ENCODE measurements around the gene GMPR2.

DNA sequence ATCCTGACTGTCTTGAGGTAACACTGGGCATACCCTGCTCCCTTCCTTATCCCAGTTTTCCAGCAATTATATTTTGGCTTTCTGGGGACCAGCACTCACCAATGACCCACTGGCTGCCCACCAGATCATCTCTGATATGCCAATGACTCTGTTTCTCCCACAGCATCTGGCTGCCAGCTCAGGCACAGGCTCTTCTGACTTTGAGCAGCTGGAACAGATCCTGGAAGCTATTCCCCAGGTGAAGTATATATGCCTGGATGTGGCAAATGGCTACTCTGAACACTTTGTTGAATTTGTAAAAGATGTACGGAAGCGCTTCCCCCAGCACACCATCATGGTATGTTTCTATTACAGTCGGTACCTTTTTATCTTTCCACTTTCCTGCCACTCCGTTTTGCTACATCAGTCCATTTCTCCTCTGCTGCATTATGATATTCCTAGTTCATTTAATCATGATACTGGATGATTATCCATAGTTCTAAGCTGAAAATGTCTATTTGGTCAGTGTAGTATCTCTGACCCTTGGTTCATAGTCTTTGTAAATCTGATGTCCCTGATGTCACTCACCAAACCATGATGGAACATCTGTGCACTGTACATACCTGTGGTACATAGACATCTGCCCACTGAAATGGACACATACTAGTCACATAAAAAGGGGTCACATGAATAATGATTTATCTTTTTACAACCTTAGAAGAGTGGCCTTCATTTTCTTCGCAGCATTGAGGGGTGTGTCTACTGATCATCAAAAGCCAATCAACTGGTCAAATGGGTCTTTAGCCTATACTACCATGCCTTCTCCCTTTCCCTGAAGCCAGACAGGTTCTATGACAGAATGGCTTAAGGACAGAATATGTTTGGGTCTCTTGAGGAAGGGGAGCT, 3.3 kb downstream of the GMPR2 start:
- TF ChIP-seq, protein P1, sequence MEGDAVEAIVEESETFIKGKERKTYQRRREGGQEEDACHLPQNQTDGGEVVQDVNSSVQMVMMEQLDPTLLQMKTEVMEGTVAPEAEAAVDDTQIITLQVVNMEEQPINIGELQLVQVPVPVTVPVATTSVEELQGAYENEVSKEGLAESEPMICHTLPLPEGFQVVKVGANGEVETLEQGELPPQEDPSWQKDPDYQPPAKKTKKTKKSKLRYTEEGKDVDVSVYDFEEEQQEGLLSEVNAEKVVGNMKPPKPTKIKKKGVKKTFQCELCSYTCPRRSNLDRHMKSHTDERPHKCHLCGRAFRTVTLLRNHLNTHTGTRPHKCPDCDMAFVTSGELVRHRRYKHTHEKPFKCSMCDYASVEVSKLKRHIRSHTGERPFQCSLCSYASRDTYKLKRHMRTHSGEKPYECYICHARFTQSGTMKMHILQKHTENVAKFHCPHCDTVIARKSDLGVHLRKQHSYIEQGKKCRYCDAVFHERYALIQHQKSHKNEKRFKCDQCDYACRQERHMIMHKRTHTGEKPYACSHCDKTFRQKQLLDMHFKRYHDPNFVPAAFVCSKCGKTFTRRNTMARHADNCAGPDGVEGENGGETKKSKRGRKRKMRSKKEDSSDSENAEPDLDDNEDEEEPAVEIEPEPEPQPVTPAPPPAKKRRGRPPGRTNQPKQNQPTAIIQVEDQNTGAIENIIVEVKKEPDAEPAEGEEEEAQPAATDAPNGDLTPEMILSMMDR (IDR thresholded peaks at IDR 0.05): no peak
- no peak for TF ChIP-seq POLR2A (IDR thresholded peaks at IDR 0.05)

Measured in testis (tissue), 2 donors.